ENCODE measurements around the gene ATP6V0D1.
A peak's percentile ranks its signal among the peaks of the same experiment; 100 is the strongest.
"Not testable (repeated sequence)": the region's sequence is repeated elsewhere in the genome, so short reads cannot be mapped to it uniquely, and the experiment has no call there.

The ATP6V0D1 gene

DNA sequence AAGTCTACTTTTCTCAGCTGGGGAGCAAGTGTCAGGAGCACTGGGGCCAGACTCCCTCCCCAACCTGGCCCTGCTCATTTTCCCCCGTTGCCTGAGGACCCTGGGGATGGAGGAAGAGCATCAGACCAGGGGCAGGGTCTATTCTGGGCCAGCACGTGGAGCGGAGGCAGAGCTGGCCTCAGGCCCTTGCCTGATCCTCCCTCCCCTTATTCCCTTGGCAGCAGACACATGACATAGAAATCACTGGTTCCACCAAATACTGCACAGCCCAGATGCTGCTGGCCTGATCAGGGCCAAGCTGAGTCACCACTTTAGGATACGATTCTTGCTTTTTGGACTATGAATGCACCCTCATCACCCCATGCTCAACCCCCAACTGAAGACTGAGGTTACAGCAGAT lies 18.1 kb upstream of the ATP6V0D1 start:
- no peak for DNase-seq

DNA sequence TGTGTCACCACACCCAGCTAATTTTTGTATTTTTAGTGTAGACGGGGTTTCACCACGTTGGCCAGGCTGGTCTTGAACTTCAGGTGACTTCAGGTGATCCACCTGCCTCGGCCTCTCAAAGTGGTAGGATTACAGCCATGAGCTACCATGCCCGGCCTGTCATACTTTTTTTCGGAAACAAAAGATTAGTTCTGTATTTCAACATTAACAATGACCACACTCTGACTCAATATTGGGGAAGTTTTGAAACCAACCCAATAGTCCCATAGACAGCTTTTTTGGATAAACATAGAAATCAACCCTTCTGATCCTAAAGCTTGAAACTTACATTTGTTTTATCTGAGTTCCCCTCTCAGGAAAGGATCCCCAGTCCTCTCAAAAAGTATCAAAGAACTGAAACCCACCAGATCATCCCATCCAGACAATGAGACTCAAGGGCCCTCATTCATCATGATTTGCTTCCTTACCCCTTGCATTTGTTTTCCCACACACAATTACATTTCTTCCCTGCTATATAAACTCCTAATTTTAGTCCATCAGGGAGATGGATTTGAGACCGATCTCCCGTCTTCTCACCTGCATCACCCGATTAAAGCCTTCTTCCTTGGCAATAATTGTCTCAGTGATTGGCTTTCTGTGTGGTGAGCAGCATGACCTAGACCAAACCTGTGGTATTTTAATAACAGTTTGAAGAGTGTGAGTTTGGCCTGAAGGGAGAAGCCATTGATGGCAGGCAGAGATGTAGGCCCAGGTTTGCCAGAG lies 9.6 kb upstream of the ATP6V0D1 start:
- DNase-seq, result no peak

DNA sequence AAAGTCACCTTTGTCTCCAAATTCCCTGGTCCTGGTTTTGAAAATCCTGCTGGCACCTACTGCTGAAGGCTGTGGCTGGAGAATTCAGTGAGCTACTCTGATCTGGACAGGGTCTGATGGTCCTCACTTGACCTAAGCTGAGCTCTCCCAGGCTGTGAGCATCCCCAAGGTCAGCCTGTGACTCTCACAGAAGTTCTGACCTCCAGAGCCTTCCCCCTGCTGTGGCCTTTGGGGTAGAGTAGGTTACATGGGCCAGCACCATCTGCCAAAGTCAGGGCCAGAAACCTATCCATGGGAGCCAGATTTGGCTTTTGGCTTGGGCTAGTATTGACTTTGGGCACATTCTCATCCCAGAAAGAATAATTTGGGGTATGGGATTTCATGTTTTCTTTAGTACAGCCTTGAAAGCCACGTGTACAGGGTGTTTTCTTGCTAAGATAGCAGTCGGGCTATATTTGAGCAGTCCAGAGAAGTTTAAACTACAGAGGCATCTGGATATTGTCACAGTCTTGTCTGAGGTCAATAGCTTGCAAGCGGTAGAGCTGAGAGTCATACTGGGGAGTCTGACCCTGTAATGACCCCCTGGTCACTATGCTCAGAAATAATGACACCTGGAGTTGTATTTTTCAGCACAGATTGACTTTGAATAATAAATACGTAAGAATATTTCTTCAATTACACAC lies 8.6 kb upstream of the ATP6V0D1 start:
- no peak for DNase-seq

DNA sequence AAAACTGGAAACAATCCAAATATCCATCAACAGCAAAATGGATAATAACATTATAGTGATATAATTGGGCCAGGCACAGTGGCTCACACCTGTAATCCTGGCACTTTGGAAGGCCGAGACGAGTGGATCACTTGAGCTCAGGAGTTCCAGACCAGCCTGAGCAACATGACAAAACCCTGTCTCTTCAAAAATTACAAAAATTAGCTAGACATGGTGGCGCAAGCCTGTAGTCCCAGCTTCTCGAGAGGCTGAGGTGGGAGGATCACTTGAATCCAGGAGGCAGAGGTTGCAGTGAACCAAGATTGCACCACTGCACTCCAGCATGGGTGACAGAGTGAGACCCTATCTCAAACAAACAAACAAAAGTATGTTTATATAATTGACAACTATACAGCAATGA lies 6.6 kb upstream of the ATP6V0D1 start:
- not testable (repeated sequence) for DNase-seq

DNA sequence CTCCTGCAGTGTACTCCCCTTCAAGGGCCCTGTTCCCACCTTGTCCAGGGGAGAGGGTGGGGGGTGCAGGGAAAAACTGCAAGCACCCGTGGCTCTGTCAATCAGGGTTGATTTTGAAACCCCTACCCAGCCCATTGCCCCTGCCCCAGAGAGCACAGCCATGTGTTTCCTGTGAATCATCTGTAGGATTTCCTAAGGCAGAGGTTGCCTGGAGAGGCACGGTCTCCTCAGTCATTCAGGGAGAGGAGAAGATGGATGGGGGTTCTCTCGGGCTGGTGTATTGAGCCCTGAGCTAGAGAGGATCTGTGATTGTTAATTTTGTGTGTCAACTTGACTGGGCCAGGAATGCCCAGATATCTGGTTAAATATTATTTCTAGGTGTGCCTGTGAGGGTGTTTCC lies 5.8 kb upstream of the ATP6V0D1 start:
- no peak for DNase-seq

DNA sequence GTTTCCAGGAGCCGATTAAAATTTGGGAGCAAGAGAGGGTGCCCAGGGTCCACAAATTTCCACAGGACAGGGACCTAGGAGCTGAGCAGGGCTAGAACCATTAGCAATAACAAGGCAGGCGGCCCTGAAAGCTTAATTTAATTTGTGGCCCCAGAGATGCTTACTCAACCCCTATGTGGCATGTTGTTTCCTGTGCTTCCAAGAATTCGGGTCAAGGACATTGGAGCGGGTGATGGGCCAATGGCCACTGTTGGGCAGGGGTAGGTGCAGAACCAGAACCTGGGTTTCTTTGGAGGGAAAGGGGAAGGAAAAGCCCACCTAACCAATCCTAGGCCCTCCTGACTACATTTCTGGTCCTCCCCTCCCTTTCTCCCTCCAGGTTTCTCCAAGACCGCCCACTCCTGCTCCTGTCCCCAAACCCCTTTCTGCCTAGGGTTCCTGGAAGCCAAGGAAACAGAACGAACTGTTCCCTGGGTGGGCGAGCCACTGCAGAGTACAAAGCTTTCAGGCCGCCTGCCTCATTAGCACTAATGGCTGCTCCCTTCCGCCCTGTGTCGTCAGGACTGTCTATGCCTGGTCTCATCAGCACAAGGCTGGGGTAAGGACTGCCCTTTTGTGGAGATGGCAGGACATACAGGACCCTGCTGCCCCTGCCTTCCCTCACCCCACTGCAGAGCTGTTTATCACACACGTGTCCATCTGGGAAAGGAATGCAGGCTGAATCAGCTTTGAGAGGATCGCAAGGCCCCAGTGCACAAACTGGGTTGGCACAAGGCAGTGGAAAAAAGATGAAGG lies 3.0 kb upstream of the ATP6V0D1 start:
- DNase-seq, result no peak

DNA sequence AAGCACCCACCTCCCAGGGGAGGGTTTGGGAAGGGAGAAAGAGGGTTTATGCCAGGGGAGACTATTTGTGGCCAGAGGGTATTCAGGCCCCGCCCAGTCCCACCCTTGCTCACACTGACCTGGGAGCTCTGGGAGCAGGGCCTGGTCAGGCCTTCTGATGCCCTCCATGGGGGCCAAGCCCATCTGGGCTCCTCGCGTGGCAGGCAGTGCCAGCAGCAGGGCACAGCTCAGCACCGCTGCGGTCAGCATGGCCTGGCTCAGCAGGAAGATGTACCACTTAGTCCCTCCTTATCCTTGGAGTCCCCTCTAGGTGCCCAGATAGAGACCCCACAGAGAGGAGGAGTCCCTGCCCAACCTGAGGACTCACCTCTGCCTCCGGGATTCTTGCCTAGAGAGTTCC lies 2.2 kb upstream of the ATP6V0D1 start, which contains the start of gene AGRP:
AGRP (minus strand) TSS at position 398 of the 400 bp plus-strand sequence; CDS start at position 249, 149 bp downstream.
- DNase-seq, result no peak

DNA sequence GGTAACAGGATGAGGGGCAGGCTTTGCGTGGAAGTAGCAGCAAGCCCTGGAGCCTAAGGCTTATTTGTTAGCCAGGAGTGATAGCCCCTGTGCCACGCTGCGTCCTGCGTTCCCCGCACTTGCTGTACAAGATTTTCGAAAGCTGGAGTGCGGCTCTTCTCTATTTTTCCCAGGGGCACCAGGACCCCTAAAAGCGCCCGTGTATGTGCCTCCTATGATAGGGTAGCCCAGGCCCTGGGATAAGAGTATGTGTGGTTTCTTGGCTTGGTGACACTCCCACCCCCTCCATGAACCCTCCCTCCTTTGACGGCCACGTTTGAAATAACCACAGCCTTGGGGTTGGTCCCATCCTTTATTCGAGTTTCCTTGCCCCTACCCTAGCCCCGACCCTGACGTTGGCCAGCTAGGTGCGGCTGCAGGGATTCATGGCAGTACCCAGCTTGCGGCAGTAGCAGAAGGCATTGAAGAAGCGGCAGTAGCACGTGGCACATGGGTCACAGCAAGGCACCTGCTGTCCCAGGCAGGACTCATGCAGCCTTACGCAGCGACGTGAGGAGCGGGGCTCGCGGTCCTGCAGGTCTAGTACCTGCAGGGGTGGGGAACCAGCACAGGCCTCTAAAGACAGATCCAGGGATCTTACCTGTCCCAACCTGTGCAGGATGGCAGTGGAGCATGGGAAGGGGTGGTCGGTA lies 1.4 kb upstream of the ATP6V0D1 start:
- no peak for DNase-seq

DNA sequence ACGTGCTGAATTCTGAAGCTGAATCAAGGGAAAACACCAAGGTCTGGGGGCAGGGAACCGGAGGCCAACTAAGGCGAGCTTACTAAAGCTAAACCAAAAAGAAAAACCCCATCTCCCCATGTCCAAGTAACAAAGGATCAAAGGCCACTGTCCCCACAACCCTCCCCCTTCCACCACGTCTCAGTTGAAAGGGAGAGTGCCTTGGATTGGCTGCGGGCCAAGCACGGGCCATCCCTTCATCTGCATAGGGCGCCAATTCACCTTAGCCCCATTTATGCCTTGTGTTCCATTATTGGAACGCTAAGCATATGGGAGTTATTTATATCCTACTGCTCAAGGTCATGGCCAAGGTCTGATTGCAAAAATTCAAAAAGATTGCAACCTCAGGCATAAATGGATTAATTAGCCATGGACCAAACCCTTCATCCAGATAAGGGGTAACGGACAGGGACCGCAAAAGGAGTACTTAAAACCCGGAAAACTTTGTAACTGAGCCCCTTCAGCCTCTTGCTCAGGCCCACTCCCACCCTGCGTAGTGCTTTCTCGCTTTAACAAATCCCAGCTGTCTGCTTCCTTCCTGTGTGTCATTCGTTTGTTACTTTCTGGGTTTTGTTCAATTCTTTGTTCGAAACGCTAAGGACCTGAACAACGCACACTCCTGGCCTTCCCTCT lies 740 bp upstream of the ATP6V0D1 start:
- DNase-seq, result no peak

DNA sequence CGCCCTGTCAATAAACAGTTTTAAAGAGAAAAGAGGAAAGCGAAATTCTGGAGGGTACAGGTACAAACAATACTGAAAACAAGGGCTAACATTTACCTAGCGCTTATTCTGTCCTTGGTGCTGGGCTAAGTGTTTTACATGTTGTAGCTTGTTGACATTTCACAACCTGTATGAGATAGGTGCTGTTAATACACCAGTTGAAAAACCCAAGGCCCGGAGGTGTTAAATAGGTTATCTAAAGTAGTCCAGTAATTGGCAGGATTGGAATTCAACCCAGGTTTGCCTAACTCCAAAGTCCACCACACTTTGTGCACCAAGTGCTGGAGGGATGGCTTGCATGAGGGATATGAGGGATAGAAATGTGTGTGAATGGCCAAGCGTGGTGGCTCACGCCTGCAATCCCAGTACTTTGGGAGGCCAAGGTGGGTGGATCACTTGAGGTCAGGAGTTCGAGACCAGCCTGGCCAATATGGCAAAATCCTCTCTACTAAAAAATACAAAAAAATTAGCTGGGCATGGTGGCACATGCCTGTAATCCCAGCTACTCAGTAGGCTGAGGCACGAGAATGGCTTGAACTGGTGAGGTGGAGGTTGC lies 2.9 kb downstream of the ATP6V0D1 start:
- DNase-seq, result no peak

DNA sequence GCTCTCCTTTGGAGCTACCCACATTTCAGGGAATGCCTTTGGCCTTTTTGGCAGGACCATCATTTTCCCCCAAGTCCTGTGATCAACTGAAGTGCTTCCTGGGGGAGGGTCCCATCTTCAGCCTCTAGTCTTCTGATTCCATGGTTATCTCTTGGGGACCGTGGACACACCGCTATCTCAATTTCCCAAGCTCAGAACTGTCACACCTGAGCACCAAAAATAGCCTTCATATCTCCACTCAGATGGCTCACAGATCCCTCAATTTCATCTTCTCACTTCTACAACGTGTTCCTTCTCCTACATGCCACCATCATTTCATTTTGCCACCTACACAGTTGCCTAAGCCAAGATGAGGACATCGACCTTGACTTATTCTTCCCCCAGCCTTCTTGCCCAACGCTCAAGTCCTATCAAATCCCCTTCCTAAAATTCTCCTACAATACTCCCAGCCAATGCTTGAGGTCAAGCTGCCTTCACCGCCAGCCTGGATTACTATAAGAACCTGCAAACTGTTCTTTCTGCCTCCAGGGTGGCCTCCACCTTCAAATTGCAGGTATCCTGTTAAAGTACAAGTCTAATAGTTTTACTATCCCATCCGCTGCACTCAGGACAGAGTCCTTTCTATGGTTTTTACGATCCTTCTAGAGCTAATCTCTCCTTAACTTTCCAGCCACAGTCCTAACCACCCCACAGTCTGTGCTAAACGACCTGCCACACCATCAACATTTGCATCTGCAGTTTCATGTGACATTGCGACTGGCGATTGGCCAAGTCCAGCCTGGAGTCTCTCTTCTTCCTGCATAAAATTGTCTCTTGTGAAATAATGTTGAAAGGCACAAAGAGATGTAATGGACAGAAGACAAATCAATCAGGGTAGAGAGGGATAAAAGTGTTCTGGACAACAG lies 6.2 kb downstream of the ATP6V0D1 start:
- peak; percentile 66 for DNase-seq

DNA sequence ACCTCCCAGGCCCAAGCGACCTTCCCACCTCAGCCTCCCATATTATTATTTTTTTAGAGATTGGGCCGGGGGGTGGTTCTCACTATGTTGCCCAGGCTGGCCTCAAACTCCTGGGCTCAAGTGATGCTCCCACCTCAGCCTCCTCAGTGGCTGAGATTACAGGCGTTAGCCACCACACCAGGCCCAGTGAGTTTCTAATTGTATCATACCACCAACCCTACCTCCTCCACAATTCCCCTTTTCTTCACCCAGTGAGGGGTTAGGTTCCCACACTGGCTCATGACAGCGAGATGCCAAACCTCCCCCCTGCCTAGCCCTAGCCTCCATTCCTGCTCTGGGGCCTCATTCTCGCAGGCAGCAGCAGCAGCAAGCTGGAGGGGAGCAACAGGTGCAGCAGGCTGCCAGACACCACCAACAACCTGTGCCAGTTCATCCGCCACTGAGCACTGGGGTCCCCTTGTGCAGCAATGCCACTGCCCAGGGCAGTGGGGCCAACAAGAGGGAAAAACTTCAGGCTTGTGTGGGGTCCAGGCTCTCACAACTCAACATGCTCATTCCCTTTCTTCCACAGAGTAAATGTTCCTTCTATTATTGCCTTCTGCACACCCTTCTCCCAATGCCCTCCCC lies 9.1 kb downstream of the ATP6V0D1 start:
- no peak for DNase-seq

DNA sequence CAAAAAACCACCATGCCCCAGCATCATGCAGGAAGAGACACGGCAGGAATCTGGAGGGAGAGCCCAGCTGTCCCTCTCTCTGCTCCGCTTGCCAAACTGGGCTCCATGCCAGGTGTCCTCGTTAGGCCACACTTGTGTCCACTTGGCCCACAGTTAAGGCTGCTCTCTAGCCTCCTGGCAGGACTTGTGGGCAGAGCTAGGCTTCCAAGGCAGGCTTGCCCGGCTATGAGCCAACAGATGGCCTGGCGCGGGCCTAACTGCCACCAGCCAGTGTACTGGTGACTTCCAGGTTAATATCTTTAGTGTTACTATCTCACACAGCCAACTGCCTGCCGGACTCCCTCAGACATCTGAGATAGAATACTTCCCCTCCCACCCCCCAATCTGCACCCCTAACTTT lies 10.6 kb downstream of the ATP6V0D1 start:
- peak; percentile 28 for DNase-seq

DNA sequence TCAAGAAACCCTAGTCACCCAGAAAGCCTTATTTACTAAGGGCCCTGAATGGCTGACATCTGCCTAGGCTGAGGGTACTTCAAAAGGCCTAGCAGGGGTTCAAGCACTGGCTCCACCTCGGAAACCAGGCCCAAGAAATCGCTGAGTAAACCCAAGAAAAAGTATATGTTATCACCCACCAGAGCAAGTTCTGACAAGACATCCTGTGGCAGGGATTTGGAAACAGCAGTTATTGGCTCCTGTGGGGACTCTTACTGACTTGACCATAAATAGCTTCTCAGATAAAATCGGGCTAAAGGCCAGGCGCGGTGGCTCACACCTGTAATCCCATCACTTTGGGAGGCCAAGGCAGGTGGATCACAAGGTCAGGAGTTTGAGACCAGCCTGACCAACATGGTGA lies 12.2 kb downstream of the ATP6V0D1 start:
- DNase-seq, result no peak

DNA sequence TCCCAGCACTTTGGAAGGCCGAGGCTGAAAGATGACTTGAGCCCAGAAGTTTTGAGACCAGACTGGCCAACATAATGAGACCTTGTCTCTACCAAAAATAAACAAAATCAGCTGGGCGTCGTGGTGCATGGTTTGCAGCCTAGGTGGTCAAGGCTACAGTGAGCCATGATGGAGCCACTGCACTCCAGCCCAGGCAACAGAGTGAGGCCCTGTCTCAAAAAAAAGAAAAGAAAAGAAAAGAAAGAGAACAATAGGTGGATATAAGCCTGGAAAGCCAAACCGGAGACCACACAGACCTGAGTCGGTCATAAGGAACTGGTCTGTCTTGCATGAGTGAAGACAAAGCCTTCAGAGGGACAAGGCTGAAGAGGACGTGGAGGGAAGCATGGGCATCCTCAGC lies 14.4 kb downstream of the ATP6V0D1 start:
- no peak for DNase-seq

DNA sequence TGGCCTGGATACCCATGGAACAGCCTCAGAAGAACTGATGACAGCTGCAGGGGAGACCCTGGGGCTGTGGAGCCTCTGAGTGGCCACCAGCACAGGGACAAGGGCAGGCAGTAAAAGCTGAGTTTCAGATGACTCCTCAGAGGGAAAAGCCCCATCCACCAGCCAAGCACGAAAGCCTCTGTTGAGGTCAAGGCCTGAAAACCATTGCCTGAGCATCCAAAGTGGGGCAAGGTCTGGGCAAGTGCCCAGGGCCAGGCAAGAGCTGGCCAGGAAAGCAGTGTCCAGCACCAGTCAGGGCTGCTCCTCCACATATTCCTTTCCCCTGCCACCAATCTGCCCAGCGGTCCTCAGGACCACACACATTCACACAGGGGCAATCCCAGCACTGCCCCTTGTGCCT lies 16.4 kb downstream of the ATP6V0D1 start:
- DNase-seq, result no peak

DNA sequence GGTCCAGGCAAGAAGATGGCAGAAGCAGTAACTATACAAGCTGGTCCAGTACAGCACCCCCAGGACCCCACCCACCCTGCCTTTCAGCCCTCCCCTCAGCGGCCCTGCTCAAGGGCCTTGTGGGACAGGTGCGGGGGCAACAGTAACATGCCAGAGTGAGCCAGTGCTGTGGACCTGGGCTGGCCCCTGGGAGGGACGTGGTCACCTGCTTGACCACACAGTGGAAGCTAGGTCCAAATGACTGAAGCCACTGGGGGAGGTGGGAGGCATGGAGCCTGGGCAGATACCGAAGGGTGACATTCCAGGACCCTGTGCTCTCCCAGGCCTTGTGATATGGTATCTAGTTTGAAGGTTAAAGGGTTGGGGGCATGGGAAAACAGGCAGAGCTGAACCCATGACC lies 17.3 kb downstream of the ATP6V0D1 start:
- DNase-seq, result no peak

DNA sequence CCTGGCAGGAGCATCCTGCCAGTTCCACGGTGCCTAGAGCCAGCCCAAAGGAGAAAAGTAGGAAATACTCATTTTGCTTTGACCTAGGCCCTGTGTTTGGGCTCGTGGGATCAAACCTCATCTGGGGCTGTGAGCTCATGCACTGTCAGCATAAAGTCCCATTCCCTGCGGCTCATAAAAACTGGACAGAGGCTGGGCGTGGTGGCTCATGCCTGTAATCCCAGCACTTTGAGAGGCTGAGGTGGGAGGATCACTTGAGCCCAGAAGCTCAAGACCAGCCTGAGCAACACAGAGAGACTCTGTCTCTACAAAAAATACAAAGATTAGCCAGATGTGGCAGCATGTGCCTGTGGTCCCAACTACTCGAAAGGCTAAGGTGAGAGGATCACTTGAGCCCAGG lies 17.9 kb downstream of the ATP6V0D1 start:
- no peak for DNase-seq

DNA sequence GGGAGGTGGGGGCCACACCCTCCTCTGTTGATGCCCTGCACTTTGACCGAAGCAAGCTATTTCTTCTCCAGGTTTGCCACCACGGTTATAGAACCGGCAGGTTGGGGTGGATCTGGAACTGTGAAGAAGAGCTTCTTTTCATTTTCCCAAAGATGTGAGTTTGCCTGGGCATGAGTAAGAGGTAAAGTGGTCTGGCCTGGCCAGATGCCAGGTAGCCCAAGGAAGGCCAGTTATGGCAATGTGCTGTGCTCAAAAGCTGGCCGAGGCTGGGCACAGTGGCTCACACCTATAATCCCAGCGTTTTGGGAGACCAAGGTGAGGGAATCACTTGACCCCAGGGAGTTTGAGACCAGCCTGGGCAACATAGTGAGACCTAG lies 18.7 kb downstream of the ATP6V0D1 start:
- DNase-seq, result no peak

DNA sequence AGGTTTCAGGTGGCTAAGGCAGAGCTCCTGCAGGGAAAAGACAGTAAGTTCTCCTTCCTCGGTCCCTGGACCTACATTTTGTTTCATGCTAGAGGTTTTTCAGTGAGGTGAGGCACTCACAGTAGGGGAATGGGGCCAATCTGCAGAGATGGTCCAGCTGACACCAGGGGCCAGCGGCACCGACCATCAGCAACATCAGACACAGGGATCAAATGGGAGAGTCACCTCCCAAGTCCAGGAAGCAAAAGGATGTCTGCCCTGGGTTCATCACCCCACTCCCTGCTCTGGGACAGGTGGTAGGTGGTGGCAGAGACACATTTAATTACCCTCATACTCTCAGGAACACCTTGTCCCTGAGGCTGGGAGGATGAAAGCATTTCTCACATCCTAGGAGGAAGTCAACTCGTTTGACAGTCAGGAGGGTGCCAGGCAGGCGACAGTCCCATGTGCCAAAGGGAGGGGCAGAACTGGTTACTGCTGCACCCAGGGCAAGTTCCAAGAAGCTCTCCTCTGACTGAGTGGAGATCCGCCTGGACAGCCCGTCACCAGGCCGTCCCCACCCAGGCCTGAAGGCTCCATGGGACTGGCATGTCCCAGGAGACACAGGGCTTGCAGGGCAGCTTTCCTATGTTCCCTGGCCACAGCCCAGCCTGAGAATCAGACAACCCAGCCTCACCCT lies 19.2 kb downstream of the ATP6V0D1 start:
- DNase-seq, result no peak
